ENCODE measurements around the gene DSCAM.

- TF ChIP-seq, protein P1, sequence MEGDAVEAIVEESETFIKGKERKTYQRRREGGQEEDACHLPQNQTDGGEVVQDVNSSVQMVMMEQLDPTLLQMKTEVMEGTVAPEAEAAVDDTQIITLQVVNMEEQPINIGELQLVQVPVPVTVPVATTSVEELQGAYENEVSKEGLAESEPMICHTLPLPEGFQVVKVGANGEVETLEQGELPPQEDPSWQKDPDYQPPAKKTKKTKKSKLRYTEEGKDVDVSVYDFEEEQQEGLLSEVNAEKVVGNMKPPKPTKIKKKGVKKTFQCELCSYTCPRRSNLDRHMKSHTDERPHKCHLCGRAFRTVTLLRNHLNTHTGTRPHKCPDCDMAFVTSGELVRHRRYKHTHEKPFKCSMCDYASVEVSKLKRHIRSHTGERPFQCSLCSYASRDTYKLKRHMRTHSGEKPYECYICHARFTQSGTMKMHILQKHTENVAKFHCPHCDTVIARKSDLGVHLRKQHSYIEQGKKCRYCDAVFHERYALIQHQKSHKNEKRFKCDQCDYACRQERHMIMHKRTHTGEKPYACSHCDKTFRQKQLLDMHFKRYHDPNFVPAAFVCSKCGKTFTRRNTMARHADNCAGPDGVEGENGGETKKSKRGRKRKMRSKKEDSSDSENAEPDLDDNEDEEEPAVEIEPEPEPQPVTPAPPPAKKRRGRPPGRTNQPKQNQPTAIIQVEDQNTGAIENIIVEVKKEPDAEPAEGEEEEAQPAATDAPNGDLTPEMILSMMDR (IDR thresholded peaks at IDR 0.05; ENCODE audit: insufficient read depth, low read length, poor library complexity, severe bottlenecking), result no peak
- no peak for TF ChIP-seq EZH2phosphoT487 (conservative IDR thresholded peaks at IDR 0.05; ENCODE audit: low read length)
These were observed 375.9 kb downstream of the DSCAM start for GRCh38 chr21:40471103-40471502.

Data from SU-DHL-6 (cell line).